Erythroblast (primary cell): ENCODE results near the gene SRPK2.

ENCODE experiments used
- DNase-seq, 2 experiments: peaks; one replicate each; lab custom pipeline; 2025; lab: John Stamatoyannopoulos, UW
- GATA1 ChIP-seq: IDR thresholded peaks from 2 replicates; pipeline ENCODE4 v1.6.1; 2011; ENCODE audit warnings: low read depth, mild to moderate bottlenecking, control low read depth, low read length, moderate library complexity
- POLR2A ChIP-seq: IDR thresholded peaks from 2 replicates; pipeline ENCODE4 v1.6.1; 2011; ENCODE audit warnings: mild to moderate bottlenecking, low read length

SRPK2 gene

GRCh38 chr7:105189859-105190492 lies 198.7 kb downstream of the SRPK2 start:
- TF ChIP-seq POLR2A (no peak), GATA1 (no peak)
- DNase-seq, result no peak

GRCh38 chr7:105188201-105188600 lies 200.5 kb downstream of the SRPK2 start:
- TF ChIP-seq POLR2A (no peak), GATA1 (no peak)
- no peak for DNase-seq

- TF ChIP-seq GATA1 (no peak), POLR2A (no peak)
- no peak for DNase-seq
Measured at GRCh38 chr7:105187302-105188169, 201.2 kb downstream of the SRPK2 start.

- TF ChIP-seq POLR2A (no peak), GATA1 (no peak)
- DNase-seq, result no peak
Measured at GRCh38 chr7:105185290-105186010, 203.3 kb downstream of the SRPK2 start.

- TF ChIP-seq POLR2A (no peak), GATA1 (no peak)
- no peak for DNase-seq
Measured at GRCh38 chr7:105180002-105180401, 208.7 kb downstream of the SRPK2 start.

GRCh38 chr7:105178928-105179541 lies 209.7 kb downstream of the SRPK2 start:
- DNase-seq, result no peak
- no peak for TF ChIP-seq POLR2A
- no peak for TF ChIP-seq GATA1

- no peak for DNase-seq
- TF ChIP-seq GATA1 (no peak), POLR2A (no peak)
Measured at GRCh38 chr7:105178177-105178576, 210.5 kb downstream of the SRPK2 start.

- TF ChIP-seq GATA1, result no peak
- TF ChIP-seq POLR2A, result no peak
Measured at GRCh38 chr7:105177026-105177425, 211.7 kb downstream of the SRPK2 start.

GRCh38 chr7:105173586-105173985 lies 215.1 kb downstream of the SRPK2 start:
- TF ChIP-seq GATA1 (no peak), POLR2A (no peak)
- DNase-seq, result no peak

More at GRCh38 chr7:105177026-105177425, 211.7 kb downstream of the SRPK2 start:
- no peak for DNase-seq

- TF ChIP-seq POLR2A, result no peak
- TF ChIP-seq GATA1, result no peak
- no peak for DNase-seq
Measured at GRCh38 chr7:105164751-105165150, 224.0 kb downstream of the SRPK2 start.

- TF ChIP-seq GATA1, result no peak
- no peak for TF ChIP-seq POLR2A
- no peak for DNase-seq
Measured at GRCh38 chr7:105163718-105164117, 225.0 kb downstream of the SRPK2 start.

- DNase-seq, result no peak
- TF ChIP-seq POLR2A, result no peak
- TF ChIP-seq GATA1, result no peak
Measured at GRCh38 chr7:105161366-105161765, 227.4 kb downstream of the SRPK2 start.

- DNase-seq, result no peak
- TF ChIP-seq POLR2A (no peak), GATA1 (no peak)
Measured at GRCh38 chr7:105157278-105157677, 231.4 kb downstream of the SRPK2 start.
